WERI-Rb-1 (cell line): Measurements from ENCODE around the gene CRACR2A.
A peak's percentile ranks its signal among the peaks of the same experiment; 100 is the strongest.

ENCODE experiments used
- DNase-seq: peaks from one replicate; pipeline ENCODE4 v3.0.0-alpha.2; 2020
- H3K27ac ChIP-seq: fragments of 250-450 bp; sonication (Bioruptor Pico); 2 replicates; pipeline ENCODE4 v1.5.1; 2020; ENCODE audit warnings: mild to moderate bottlenecking, moderate library complexity
- H3K27me3 ChIP-seq: fragments of 250-450 bp; sonication (Bioruptor Pico); 2 replicates; pipeline ENCODE4 v1.5.1; 2021; ENCODE audit warnings: mild to moderate bottlenecking, low read depth, moderate library complexity; ENCODE audit not compliant: insufficient read depth, severe bottlenecking
- H3K36me3 ChIP-seq: fragments of 250-450 bp; sonication (Bioruptor Pico); 2 replicates; pipeline ENCODE4 v1.5.1; 2020; ENCODE audit warnings: mild to moderate bottlenecking, moderate library complexity
- H3K4me3 ChIP-seq: 2 replicates; pipeline ENCODE4 v1.5.1; 2011; ENCODE audit warnings: low read depth, mild to moderate bottlenecking, control low read depth, low read length
- H3K9me3 ChIP-seq: fragments of 250-450 bp; sonication (Bioruptor Pico); 2 replicates; pipeline ENCODE4 v1.5.1; 2021; ENCODE audit warnings: mild to moderate bottlenecking, moderate library complexity; ENCODE audit not compliant: severe bottlenecking
- TF ChIP-seq, protein P1 (sequence below): IDR thresholded peaks from 2 replicates; pipeline ENCODE4 v1.5.1; 2011; ENCODE audit warnings: low read depth, mild to moderate bottlenecking, control low read depth, inconsistent platforms, low read length

CRACR2A gene

DNA sequence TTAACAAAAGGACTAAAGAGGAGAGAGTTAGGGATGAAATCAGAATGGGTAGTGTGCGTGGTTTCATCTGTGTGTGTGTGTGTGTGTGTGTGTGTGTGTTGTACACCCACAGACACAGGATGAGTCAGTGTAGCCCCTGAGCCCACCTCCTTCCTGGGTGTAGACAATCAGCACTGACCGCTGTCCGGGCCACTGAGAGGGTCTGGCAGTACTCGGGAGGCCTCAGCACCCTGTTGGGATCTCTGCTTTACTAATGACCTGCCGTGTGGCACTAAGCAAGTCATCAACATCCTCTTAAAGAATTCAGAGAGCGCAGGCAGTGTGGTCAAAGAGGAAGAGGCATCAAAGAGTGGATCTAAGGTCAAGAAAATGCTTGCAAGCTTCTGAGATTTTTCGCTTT is 149.3 kb downstream of the CRACR2A start:
- no peak for DNase-seq
- no peaks in the 10 kb centered on the region for H3K36me3 ChIP-seq
- no peaks in the 10 kb centered on the region for H3K9me3 ChIP-seq
- no peak overlapping the region for H3K27ac ChIP-seq
- TF ChIP-seq, protein P1, sequence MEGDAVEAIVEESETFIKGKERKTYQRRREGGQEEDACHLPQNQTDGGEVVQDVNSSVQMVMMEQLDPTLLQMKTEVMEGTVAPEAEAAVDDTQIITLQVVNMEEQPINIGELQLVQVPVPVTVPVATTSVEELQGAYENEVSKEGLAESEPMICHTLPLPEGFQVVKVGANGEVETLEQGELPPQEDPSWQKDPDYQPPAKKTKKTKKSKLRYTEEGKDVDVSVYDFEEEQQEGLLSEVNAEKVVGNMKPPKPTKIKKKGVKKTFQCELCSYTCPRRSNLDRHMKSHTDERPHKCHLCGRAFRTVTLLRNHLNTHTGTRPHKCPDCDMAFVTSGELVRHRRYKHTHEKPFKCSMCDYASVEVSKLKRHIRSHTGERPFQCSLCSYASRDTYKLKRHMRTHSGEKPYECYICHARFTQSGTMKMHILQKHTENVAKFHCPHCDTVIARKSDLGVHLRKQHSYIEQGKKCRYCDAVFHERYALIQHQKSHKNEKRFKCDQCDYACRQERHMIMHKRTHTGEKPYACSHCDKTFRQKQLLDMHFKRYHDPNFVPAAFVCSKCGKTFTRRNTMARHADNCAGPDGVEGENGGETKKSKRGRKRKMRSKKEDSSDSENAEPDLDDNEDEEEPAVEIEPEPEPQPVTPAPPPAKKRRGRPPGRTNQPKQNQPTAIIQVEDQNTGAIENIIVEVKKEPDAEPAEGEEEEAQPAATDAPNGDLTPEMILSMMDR: no peak
- H3K4me3 ChIP-seq: no peak overlapping the region
- no peaks in the 10 kb centered on the region for H3K27me3 ChIP-seq

DNA sequence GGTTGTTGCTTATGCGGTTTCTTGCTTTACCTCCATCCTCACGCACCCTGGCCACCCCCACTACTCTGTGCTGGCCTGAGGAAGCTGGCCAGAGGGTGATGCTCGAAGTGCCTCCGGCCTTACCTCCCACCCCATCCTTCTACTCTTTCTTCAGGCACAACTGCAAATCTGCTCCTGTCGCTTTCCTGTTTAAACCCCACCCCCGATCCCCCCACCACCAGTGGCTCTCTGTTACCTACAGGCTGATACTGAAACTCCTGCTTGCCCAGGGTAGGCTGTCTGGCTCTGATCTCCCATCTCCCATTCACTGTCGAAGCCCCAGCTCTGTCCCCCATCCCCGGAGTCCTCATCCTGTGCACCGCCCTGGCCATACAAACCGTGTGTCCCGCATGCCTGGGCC is 150.4 kb downstream of the CRACR2A start:
- no peaks in the 10 kb centered on the region for H3K36me3 ChIP-seq
- H3K4me3 ChIP-seq: no peak overlapping the region
- no peak overlapping the region for H3K27ac ChIP-seq
- DNase-seq: no peak
- H3K27me3 ChIP-seq: no peaks in the 10 kb centered on the region
- H3K9me3 ChIP-seq: no peaks in the 10 kb centered on the region
- TF ChIP-seq, protein P1: no peak

DNA sequence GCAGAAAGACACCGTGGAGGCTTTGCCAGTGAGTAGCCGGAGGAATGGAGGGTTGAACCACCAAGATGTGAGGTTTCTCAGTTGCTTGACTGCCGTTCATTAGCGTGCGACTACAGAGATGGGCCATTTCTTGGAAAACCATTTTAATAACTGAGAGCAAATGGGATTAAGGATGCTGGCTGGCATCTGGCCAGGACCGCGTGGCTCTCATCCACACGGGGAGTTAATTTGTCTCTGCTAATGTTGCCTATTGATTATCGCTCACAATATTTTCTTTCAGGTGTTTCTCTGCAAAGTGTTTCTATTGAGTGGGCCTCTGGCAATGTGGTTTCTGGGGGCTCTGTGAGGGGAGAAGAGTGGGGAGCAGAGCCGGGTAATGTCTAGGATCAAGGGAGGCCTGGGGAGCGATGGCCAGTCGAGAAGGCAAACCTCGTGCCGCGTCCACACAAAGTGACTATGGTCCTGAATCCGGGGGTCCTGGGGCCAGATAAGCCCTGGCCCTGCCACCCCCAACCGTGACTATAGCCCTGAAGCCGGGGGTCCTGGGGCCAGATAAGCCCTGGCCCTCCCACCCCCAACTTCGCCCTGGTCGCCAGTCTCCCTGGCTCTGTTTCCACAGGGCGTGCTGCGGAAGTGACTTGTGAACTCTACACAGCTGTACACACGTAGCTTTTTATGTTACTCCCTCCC is 151.3 kb downstream of the CRACR2A start:
- Histone ChIP-seq H3K27me3 (no peaks in the 10 kb centered on the region), H3K36me3 (no peaks in the 10 kb centered on the region), H3K27ac (no peak overlapping the region), H3K4me3 (no peak overlapping the region), H3K9me3 (no peaks in the 10 kb centered on the region)
- no peak for DNase-seq
- TF ChIP-seq, protein P1: no peak

DNA sequence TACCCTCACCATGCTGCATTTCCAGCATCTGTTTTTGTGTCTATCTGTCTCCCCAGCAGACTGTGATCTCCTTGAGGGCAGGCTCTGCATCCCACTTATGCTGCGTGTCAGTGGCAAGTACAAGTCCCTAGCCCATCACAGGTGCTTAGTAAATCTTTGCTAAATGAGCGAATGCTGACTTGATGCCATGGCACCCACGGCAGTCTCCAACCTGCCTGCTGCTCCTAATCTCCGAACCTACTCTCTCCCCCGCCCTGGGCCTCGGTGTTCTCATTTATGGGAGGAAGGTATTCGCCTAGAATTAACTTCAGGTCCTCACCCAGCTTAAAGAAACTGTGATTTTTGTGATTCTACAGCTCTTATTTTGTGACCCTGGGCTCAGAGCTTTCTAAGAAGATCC is 152.0 kb downstream of the CRACR2A start:
- H3K27me3 ChIP-seq: no peaks in the 10 kb centered on the region
- H3K9me3 ChIP-seq: no peaks in the 10 kb centered on the region
- no peaks in the 10 kb centered on the region for H3K36me3 ChIP-seq
- no peak overlapping the region for H3K27ac ChIP-seq
- no peak overlapping the region for H3K4me3 ChIP-seq
- TF ChIP-seq, protein P1: no peak
- no peak for DNase-seq

DNA sequence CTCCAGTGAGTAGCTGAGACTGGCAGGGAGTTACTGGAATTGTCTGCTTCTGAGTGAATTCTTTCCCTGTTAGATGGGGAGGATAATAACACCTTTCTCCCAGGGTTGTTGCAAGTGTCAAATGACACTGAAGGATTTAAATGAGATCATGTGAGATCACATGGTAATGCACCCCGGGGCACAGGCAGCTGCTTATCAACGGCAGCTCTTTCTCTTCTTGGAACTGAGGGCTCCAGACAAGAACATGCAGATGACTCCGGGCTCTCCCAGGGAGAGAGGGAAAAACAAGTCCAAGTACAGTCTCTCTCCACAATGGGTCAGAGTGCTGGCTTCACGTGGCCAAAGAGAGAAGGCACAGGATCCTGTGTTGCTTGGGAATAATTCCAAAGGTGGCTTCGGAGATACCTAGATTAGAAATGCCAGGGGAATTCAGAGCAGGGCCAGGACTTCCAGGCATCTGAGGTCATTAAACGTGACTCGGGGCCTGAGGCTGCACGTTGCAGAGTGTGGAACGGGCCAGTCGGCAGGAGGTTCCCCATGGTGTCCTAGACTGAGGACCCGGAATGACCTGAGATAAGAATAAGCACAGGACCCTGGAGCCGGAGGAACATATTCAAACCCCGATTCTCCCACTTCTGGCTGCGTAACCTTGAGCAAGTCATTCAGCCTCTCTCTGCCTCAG is 152.7 kb downstream of the CRACR2A start:
- H3K36me3 ChIP-seq: no peaks in the 10 kb centered on the region
- H3K4me3 ChIP-seq: no peak overlapping the region
- H3K27ac ChIP-seq: no peak overlapping the region
- H3K9me3 ChIP-seq: no peaks in the 10 kb centered on the region
- TF ChIP-seq, protein P1: no peak
- DNase-seq: peak; percentile 37
- H3K27me3 ChIP-seq: no peaks in the 10 kb centered on the region
